Progenitor cell of endocrine pancreas (in vitro differentiated cells): ENCODE data around the gene SFXN5. TPM values are rescaled to one million over a fixed set of nuclear protein-coding genes. Genes with fewer than 3 reads are reported as not detected.

Experiments
- DNase-seq: peaks from one replicate; pipeline ENCODE4 v3.0.0; 2021; ENCODE audit warnings: low spot score; ENCODE audit not compliant: unreplicated experiment
- H3K27ac Mint-ChIP-seq: 2 replicates; pipeline ENCODE4 v1.8.0; 2021; ENCODE audit warnings: mild to moderate bottlenecking, moderate library complexity, mixed read lengths
- H3K27me3 Mint-ChIP-seq: 2 replicates; pipeline ENCODE4 v1.8.0; 2021; ENCODE audit warnings: mixed read lengths
- H3K36me3 Mint-ChIP-seq: 2 replicates; pipeline ENCODE4 v1.8.0; 2022; ENCODE audit warnings: mixed read lengths; ENCODE audit not compliant: insufficient read depth
- H3K4me1 Mint-ChIP-seq: 2 replicates; pipeline ENCODE4 v1.8.0; 2021; ENCODE audit warnings: low read depth, mixed read lengths
- H3K4me3 Mint-ChIP-seq: 2 replicates; pipeline ENCODE4 v1.8.0; 2021; ENCODE audit warnings: low read depth, mild to moderate bottlenecking, moderate library complexity, mixed read lengths
- H3K9me3 Mint-ChIP-seq: 2 replicates; pipeline ENCODE4 v1.8.0; 2021; ENCODE audit warnings: low read depth, mixed read lengths
- total RNA-seq: library from RNA; stranded (reverse); gene quantifications from 2 replicates; pipeline ENCODE4 v1.2.1, GENCODE V29; 2021
- TF ChIP-seq, protein P1 (sequence below): fragments of 200-600 bp; sonication (generic); IDR thresholded peaks from one replicate; pipeline ENCODE4 v1.5.0; 2021; ENCODE audit warnings: antibody characterized with exemption, mild to moderate bottlenecking; ENCODE audit not compliant: unreplicated experiment

Gene SFXN5
- total RNA-seq, 1 donor from 2014 or later = 33.1 TPM

DNA sequence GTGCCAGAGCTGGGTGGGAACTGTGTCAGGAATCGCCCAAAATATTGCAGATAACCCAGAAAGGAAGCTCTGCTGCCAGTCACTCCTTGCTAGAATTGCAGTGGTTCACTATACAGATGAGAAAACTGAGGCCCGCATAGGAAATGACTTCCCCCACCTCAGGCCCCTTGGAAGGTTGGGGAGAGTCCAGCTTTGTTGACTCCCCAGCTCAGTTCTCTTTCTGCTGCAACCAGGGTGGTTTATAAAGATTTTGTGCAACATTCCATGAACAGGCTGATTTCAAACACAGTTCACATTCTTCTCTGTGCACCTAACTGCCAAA, 173.0 kb downstream of the SFXN5 start:
- Mint-ChIP-seq H3K36me3 (no peaks in the 10 kb centered on the region), H3K27ac (no peak overlapping the region), H3K9me3 (no peaks in the 10 kb centered on the region), H3K4me1 (peaks cover 1% of the 10 kb centered on the region), H3K4me3 (no peak overlapping the region), H3K27me3 (peaks cover 84% of the 10 kb centered on the region)
- DNase-seq = no peak
- TF ChIP-seq, protein P1, sequence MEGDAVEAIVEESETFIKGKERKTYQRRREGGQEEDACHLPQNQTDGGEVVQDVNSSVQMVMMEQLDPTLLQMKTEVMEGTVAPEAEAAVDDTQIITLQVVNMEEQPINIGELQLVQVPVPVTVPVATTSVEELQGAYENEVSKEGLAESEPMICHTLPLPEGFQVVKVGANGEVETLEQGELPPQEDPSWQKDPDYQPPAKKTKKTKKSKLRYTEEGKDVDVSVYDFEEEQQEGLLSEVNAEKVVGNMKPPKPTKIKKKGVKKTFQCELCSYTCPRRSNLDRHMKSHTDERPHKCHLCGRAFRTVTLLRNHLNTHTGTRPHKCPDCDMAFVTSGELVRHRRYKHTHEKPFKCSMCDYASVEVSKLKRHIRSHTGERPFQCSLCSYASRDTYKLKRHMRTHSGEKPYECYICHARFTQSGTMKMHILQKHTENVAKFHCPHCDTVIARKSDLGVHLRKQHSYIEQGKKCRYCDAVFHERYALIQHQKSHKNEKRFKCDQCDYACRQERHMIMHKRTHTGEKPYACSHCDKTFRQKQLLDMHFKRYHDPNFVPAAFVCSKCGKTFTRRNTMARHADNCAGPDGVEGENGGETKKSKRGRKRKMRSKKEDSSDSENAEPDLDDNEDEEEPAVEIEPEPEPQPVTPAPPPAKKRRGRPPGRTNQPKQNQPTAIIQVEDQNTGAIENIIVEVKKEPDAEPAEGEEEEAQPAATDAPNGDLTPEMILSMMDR = no peak

DNA sequence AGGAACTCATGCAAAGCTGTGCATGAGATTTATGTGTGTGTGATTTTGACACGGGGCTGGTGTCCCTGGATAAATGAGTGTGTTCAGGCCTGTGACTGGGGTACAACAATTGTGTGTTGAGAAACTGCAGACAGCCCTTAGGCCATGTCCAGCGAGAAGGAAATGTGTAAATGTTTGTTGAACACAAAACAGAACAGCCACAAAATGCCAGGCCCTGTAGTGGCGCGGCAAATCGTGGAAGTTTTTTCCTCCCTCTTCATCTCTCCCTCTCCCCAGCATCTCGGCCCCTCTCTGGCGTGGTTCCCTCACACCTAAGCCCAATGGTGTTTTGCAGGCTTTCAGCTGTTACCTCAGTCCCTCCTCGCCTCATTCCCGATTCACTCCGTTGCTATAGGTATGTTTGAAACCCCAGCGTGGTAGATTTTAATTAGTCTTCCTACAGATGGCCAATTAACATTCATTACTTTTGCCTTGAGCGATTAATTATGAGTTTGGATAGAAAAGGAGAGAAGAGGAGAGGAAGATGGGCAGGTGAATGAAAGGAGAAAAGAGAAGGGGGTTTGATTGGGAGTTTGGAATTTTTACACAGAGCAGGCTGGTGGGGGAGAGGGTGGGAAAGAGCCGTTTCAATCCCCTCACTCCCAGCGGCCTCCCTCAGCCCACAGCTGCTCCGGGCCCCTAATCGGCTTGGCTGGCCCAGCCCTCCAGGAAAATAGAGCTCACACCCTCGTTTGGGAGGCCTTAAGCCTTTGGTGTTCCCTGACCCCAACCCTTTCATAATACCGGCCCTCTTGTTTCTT, 173.5 kb downstream of the SFXN5 start:
- DNase-seq = no peak
- no peaks in the 10 kb centered on the region for H3K36me3 Mint-ChIP-seq
- no peak overlapping the region for H3K27ac Mint-ChIP-seq
- H3K4me1 Mint-ChIP-seq = peaks cover 1% of the 10 kb centered on the region
- TF ChIP-seq, protein P1 = no peak
- peaks cover 78% of the 10 kb centered on the region for H3K27me3 Mint-ChIP-seq
- no peak overlapping the region for H3K4me3 Mint-ChIP-seq
- no peaks in the 10 kb centered on the region for H3K9me3 Mint-ChIP-seq

DNA sequence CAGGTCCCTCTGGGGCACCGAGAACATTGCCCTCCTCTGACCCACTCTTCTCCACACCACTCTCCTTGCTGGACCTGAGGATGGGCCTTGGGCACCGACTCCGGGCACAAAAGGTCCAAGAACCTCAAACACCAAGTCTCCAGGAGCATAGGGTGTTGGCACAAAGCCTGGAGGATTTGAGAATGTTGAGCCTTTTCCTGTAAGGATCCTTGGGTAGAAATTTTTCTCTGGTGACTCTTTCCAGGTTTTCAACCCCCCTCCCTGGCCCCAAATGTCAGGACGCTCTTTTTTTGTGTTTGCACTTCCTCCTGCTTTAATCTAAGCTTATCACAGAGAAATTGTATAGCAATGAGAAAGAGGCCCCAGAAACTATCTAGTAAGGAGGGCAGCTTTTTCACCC, 175.1 kb downstream of the SFXN5 start:
- Mint-ChIP-seq H3K27ac (no peak overlapping the region), H3K4me3 (no peak overlapping the region), H3K4me1 (peaks cover 1% of the 10 kb centered on the region), H3K9me3 (no peaks in the 10 kb centered on the region), H3K27me3 (peaks cover 66% of the 10 kb centered on the region), H3K36me3 (no peaks in the 10 kb centered on the region)
- no peak for DNase-seq
- TF ChIP-seq, protein P1 = no peak

DNA sequence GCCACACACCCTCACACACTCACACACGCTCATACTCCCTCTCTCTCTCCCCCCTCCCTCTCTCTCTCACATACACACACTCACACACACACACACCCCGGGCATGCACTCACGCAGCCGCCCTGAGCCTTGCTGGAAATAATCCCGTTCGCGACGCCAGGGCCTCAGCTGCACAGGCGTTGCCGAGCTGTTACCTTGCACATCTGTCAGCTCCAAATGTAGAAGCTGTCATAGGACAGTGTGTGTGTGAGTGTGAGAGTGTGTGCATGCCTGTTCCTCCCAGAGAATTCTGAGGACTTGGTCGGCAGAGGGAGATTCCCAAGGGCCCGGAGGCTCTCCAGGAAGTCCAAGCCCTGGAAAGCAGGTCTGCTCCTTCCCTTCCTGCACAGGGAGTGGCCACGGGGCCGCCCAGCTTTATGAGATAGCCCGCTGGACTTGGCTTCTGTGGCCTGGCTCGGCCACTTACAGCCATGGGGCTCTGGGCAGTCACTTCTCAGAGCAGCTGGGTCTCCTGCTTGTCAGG, 175.7 kb downstream of the SFXN5 start:
- TF ChIP-seq, protein P1 = no peak
- DNase-seq = no peak
- peaks cover 1% of the 10 kb centered on the region for H3K4me1 Mint-ChIP-seq
- H3K27ac Mint-ChIP-seq = no peak overlapping the region
- H3K36me3 Mint-ChIP-seq = peaks cover under 1% of the 10 kb centered on the region
- H3K9me3 Mint-ChIP-seq = no peaks in the 10 kb centered on the region
- H3K4me3 Mint-ChIP-seq = no peak overlapping the region
- H3K27me3 Mint-ChIP-seq = peaks cover 60% of the 10 kb centered on the region

DNA sequence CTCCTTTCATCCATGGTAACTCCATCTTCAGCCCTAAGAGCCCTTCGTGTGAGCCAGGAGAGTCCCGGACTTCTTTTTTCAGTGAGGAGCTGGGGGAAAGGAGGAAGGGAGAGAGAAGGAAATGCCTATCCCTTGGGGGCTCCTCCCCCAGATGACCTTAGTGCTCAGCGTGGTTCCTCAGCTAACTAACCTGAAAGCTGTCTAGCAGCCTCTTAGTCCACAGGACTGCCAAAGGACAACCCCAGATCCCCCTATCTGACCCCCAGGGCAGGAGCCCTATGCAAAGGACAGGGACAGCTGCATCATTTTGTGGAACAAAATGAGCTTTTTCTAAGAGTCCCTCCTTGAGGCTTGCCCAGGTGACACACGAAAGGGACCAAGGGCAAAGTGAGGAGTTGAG, 176.4 kb downstream of the SFXN5 start:
- Mint-ChIP-seq H3K27me3 (peaks cover 53% of the 10 kb centered on the region), H3K9me3 (no peaks in the 10 kb centered on the region), H3K27ac (no peak overlapping the region), H3K4me3 (no peak overlapping the region), H3K36me3 (peaks cover 2% of the 10 kb centered on the region), H3K4me1 (peaks cover 1% of the 10 kb centered on the region)
- TF ChIP-seq, protein P1 = no peak
- DNase-seq = no peak
